RWPE1 (cell line): Measurements from ENCODE around the gene CASTOR1.

Source experiments
- CTCF ChIA-PET: fragments of 350-600 bp; sonication (Branson Sonifier 250); formaldehyde crosslinking; extraction: SDS; loops from one replicate; lab custom pipeline; 2021; lab: Yijun Ruan, JAX
- POLR2A ChIA-PET: fragments of 400-600 bp; formaldehyde crosslinking; extraction: SDS; loops from one replicate; lab custom pipeline; 2020; ENCODE audit warnings: antibody characterized with exemption; ENCODE audit not compliant: low non-redundant PET; lab: Yijun Ruan, JAX
- DNase-seq: peaks from one replicate; pipeline ENCODE4 v3.0.0; 2012; ENCODE audit warnings: low spot score
- H3K27ac ChIP-seq: fragments of 450-650 bp; 2 replicates; pipeline ENCODE4 v1.5.1; 2017
- TF ChIP-seq, protein P1 (sequence below): fragments of 450-650 bp; conservative IDR thresholded peaks from 2 replicates; pipeline ENCODE4 v1.5.1; 2017; ENCODE audit warnings: low read depth, mild to moderate bottlenecking

Gene CASTOR1

DNA sequence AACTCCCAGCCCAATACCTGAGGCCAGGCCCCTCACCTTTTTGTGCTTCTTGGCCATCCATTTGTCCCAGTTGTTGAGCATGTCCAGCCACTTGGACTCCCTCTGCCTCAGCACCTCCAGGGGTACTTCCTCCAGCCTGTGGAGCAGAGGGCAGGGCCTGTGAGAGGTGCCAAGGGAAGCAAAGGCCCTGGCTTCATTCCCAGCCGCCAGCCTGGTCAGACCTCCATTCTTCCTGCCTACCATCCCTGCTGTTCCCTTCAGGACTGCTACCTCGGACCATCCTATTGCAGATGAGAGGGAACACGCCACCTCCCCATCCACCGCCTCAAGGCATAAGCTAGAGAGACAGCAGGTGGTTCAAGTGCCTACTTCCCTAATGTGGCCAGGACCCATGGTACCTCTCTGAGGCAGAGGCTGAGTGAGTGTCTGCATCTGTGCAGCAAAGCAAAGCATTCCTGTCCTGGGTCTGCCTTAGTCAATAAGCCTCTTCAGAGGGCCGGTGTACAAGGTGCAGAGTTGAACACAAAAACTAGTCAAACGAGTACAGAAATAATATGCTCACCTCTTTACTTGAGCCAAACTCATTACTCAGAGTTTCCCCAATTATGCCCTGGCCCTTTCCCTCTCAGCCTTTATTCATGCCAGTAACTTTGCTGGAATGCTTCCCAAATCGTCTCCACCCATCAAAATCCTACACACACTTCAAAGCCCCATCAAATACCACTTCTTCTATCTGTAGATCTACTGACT lies 15.4 kb upstream of the CASTOR1 start:
- CTCF ChIA-PET, result interaction anchor here (0.5 kb wide), 1 partner anchor 59 kb away, joined by 3 read pairs; no protein-coding TSS in a partner anchor
- TF ChIP-seq, protein P1, sequence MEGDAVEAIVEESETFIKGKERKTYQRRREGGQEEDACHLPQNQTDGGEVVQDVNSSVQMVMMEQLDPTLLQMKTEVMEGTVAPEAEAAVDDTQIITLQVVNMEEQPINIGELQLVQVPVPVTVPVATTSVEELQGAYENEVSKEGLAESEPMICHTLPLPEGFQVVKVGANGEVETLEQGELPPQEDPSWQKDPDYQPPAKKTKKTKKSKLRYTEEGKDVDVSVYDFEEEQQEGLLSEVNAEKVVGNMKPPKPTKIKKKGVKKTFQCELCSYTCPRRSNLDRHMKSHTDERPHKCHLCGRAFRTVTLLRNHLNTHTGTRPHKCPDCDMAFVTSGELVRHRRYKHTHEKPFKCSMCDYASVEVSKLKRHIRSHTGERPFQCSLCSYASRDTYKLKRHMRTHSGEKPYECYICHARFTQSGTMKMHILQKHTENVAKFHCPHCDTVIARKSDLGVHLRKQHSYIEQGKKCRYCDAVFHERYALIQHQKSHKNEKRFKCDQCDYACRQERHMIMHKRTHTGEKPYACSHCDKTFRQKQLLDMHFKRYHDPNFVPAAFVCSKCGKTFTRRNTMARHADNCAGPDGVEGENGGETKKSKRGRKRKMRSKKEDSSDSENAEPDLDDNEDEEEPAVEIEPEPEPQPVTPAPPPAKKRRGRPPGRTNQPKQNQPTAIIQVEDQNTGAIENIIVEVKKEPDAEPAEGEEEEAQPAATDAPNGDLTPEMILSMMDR, result no peak
- peak; percentile 54 for DNase-seq
- POLR2A ChIA-PET, result no interaction called here
- peak overlapping the region; percentile 87 for H3K27ac ChIP-seq

DNA sequence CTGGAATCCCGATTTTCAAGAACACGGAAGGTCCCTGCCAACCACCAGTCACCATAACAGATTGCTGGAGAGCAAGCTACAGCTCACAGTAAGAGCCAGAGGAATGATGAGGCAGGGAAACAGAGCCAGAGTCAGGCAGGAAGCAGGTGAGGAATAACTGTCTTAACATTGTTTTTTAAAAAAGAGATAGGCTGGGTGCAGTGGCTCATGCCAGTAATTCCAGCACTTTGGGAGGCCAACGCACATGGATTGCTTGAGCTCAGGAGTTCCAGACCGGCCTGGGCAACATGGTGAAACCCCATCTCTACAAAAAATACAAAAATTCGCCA lies 13.5 kb upstream of the CASTOR1 start:
- H3K27ac ChIP-seq, result peak overlapping the region; percentile 94
- DNase-seq, result no peak
- ChIA-PET CTCF (interaction anchor here (0.6 to 1.9 kb wide), 2 partner anchors 15 to 617 kb away, joined by 3 to 9 read pairs; no protein-coding TSS in a partner anchor), POLR2A (no interaction called here)
- TF ChIP-seq, protein P1, result no peak

DNA sequence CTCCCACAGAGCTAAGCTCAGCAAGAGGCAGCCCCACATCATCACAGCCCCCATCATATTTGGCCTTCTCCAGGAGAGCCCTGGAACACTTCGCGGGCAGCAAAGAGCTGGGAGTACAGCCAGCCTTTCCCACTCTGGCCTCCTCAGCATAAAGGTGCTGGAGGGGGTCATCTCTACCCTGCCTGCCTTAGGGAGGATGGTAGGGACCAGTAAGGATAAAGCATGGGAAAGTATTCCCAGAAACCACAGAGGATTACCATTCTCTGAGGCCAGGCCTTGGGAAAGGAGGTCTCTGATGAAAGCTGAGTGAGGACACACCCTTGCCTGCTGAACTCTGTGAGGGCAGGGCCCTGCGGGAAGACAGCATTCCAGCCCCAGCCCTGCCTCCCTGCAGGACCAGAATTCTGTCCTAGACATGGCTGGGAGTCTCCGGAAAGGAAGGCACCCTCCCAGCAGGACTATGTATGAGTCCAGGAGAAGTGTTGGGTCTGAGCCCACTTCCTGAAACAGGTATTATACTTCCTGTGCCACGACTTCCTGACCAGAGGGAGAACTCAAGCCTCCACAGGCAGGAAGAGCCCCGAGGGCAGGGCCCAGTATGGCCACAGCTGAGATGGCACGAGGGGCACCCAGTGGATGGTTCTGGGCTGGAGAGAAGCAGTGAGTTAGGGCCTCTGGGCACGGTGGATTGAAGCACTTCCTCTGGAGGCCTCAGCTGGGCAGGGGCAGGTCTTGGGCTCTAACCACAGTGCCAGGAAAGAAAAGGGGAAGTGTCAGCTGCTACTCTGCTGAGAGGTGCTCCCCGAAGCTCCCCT lies 12.9 kb upstream of the CASTOR1 start:
- no peak for DNase-seq
- ChIA-PET POLR2A (no interaction called here), CTCF (interaction anchor here (0.6 to 1.9 kb wide), 3 partner anchors 14 to 618 kb away, joined by 3 to 9 read pairs (median 4); no protein-coding TSS in a partner anchor)
- H3K27ac ChIP-seq, result peak overlapping the region; percentile 94
- TF ChIP-seq, protein P1, result no peak

DNA sequence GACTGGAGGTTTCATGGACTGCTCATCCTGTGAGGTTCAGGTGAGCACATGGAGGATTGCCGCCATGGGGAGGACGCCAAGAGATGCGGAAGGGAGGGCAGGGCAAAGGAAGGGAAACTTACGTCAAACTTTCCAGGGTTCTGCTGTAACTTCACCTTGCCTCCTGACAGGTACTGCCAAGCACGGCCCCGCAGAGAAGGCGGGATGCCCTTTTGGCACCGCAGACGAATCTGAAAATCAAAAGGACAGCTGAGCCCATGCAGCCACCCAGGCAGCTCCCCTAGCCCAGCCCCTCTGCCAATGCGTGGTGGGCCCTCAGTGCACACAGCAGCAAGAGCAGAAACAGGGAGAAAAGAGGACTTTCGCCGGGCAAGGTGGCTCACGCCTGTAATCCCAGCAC lies 10.0 kb upstream of the CASTOR1 start:
- POLR2A ChIA-PET, result no interaction called here
- CTCF ChIA-PET, result no interaction called here

DNA sequence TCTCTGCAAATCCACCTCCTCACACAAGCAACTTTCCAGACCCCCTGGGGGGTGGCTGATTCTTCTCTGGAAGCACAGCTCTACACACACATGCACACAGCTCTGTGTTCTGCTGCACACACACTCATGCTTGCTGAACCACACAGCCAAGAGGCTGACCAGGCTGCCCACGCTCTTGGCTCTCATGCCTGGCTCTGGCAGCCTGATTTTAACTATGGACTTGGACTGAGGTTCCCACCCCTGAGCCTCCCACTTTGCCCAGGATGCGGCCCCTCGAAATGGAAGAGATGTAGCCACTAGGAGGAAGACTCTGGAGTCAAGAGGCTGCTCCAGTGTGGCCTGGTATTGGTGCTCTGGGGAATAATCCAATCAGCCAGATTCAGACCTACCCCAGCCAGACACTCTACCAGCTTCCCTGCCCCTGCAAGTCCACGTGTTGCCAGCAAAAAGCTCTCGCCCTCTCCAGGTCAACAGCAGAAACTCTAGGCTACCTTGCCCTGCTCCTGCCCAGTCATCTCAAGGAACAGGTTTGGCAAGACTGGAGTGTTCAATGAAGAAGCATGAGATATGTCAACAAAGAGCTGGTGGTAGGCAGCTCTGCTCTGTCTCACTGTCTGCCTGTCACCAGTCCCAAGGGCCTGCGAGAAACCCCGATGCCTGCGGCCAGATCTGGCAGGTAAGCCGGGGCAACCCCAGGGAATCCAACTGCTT lies 8.8 kb upstream of the CASTOR1 start:
- CTCF ChIA-PET, result interaction anchor here (0.8 to 0.9 kb wide), 2 partner anchors 10 to 48 kb away, joined by 4 to 5 read pairs; no protein-coding TSS in a partner anchor

More for the DNA sequence above, 10.0 kb upstream of the CASTOR1 start:
- TF ChIP-seq, protein P1, result no peak
- no peak for DNase-seq
- no peak overlapping the region for H3K27ac ChIP-seq

More for the DNA sequence above, 8.8 kb upstream of the CASTOR1 start:
- peak overlapping the region; percentile 0; the same call in 1 of the 2 replicates for H3K27ac ChIP-seq
- TF ChIP-seq, protein P1, result no peak
- DNase-seq, result no peak
- POLR2A ChIA-PET, result no interaction called here
